ENCODE data around the gene CNKSR3. TPM values are rescaled to one million over a fixed set of nuclear protein-coding genes. Genes with fewer than 3 reads are reported as not detected.
A peak's percentile ranks its signal among the peaks of the same experiment; 100 is the strongest.

Gene CNKSR3
- total RNA-seq, 1 donor from 2014 or later = 8.8 TPM

- H2AFZ ChIP-seq (replicated peaks) = no peak overlapping the region
- no peaks in the 10 kb centered on the region for H3K27me3 ChIP-seq
- H3K4me2 ChIP-seq = no peak overlapping the region
- H3F3A ChIP-seq (ENCODE audit: low read depth) = no peaks in the 10 kb centered on the region
- no peaks in the 10 kb centered on the region for H4K20me1 ChIP-seq (ENCODE audit: low read depth)
- TF ChIP-seq CTCF (IDR thresholded peaks at IDR 0.05) (no peak), EZH2phosphoT487 (IDR thresholded peaks at IDR 0.05) (no peak), EZH2 (IDR thresholded peaks at IDR 0.05) (no peak)
- H3K9ac ChIP-seq = no peak overlapping the region
- no peaks in the 10 kb centered on the region for H3K9me3 ChIP-seq (ENCODE audit: low read depth)
- Mint-ChIP-seq H3K4me3 (no peak overlapping the region), H3K27ac (no peak overlapping the region), H3K4me1 (peaks cover 7% of the 10 kb centered on the region), H3K9me3 (peaks cover 2% of the 10 kb centered on the region), H3K27me3 (ENCODE audit: insufficient read depth, low read depth) (peaks cover 3% of the 10 kb centered on the region), H3K36me3 (no peaks in the 10 kb centered on the region)
- H3K27ac ChIP-seq = no peak overlapping the region
- H3K36me3 ChIP-seq = no peaks in the 10 kb centered on the region
- H3K79me2 ChIP-seq (ENCODE audit: low read depth) = no peaks in the 10 kb centered on the region
- H3K4me1 ChIP-seq = no peaks in the 10 kb centered on the region
- no peak for DNase-seq (ENCODE audit: low spot score)
- H3K4me3 ChIP-seq = no peak overlapping the region
Observed at GRCh38 chr6:154363821-154364220, 146.7 kb downstream of the CNKSR3 start.

- Histone ChIP-seq H3K4me3 (no peak overlapping the region), H3K36me3 (no peaks in the 10 kb centered on the region), H3F3A (ENCODE audit: low read depth) (no peaks in the 10 kb centered on the region), H3K4me2 (no peak overlapping the region), H3K27me3 (no peaks in the 10 kb centered on the region), H3K9ac (no peak overlapping the region), H3K9me3 (ENCODE audit: low read depth) (no peaks in the 10 kb centered on the region), H3K4me1 (no peaks in the 10 kb centered on the region), H3K79me2 (ENCODE audit: low read depth) (no peaks in the 10 kb centered on the region), H2AFZ (replicated peaks) (no peak overlapping the region), H4K20me1 (ENCODE audit: low read depth) (no peaks in the 10 kb centered on the region), H3K27ac (no peak overlapping the region)
- Mint-ChIP-seq H3K36me3 (no peaks in the 10 kb centered on the region), H3K27me3 (ENCODE audit: insufficient read depth, low read depth) (peaks cover 3% of the 10 kb centered on the region), H3K27ac (no peak overlapping the region), H3K4me3 (no peak overlapping the region), H3K4me1 (peaks cover 7% of the 10 kb centered on the region), H3K9me3 (peaks cover 2% of the 10 kb centered on the region)
- DNase-seq (ENCODE audit: low spot score) = no peak
- TF ChIP-seq EZH2phosphoT487 (IDR thresholded peaks at IDR 0.05) (no peak), CTCF (IDR thresholded peaks at IDR 0.05) (no peak), EZH2 (IDR thresholded peaks at IDR 0.05) (no peak)
Observed at GRCh38 chr6:154361476-154361875, 149.0 kb downstream of the CNKSR3 start.

GRCh38 chr6:154360476-154360875 is 150.0 kb downstream of the CNKSR3 start:
- H3K79me2 ChIP-seq (ENCODE audit: low read depth) = no peaks in the 10 kb centered on the region
- Mint-ChIP-seq H3K9me3 (no peaks in the 10 kb centered on the region), H3K4me1 (peaks cover 7% of the 10 kb centered on the region), H3K27me3 (ENCODE audit: insufficient read depth, low read depth) (peaks cover 3% of the 10 kb centered on the region), H3K27ac (peak overlapping the region; percentile 3), H3K4me3 (no peak overlapping the region), H3K36me3 (no peaks in the 10 kb centered on the region)
- H3K36me3 ChIP-seq = no peaks in the 10 kb centered on the region
- H3F3A ChIP-seq (ENCODE audit: low read depth) = no peaks in the 10 kb centered on the region
- H3K27me3 ChIP-seq = no peaks in the 10 kb centered on the region
- H3K9me3 ChIP-seq (ENCODE audit: low read depth) = no peaks in the 10 kb centered on the region
- no peak overlapping the region for H2AFZ ChIP-seq (replicated peaks)
- H3K4me3 ChIP-seq = no peak overlapping the region
- no peaks in the 10 kb centered on the region for H4K20me1 ChIP-seq (ENCODE audit: low read depth)
- no peak for DNase-seq (ENCODE audit: low spot score)
- no peaks in the 10 kb centered on the region for H3K4me1 ChIP-seq
- no peak overlapping the region for H3K27ac ChIP-seq
- TF ChIP-seq CTCF (IDR thresholded peaks at IDR 0.05) = no peak
- TF ChIP-seq EZH2phosphoT487 (IDR thresholded peaks at IDR 0.05) = no peak
- no peak for TF ChIP-seq EZH2 (IDR thresholded peaks at IDR 0.05)
- no peak overlapping the region for H3K4me2 ChIP-seq
- H3K9ac ChIP-seq = no peak overlapping the region
